Mucosa of descending colon (tissue), 3 donors: Measurements from ENCODE around the gene PCK2. TPM values are rescaled to one million over a fixed set of nuclear protein-coding genes. Genes with fewer than 3 reads are reported as not detected.

Experiments
- ATAC-seq: fragments of 200-7000 bp; cut with Tn5 transposase; one replicate; pipeline ENCODE4 v1.9.1; 2020; ENCODE audit warnings: mild to moderate bottlenecking, moderate library complexity
- DNase-seq, 3 donors: peaks; one replicate each; pipeline ENCODE4 v3.0.0-alpha.2; 2020
- H3K36me3 ChIP-seq: fragments of 200-600 bp; one replicate; pipeline ENCODE4 v1.8.0; 2021; ENCODE audit warnings: low read depth, mild to moderate bottlenecking
- H3K4me1 ChIP-seq: fragments of 200-600 bp; one replicate; pipeline ENCODE4 v1.8.0; 2021; ENCODE audit warnings: low read depth, mild to moderate bottlenecking
- H3K4me3 ChIP-seq: fragments of 200-600 bp; one replicate; pipeline ENCODE4 v1.8.0; 2021; ENCODE audit warnings: mild to moderate bottlenecking
- H3K9me3 ChIP-seq: fragments of 200-600 bp; one replicate; pipeline ENCODE4 v1.8.0; 2021; ENCODE audit warnings: mild to moderate bottlenecking
- CTCF ChIP-seq: fragments of 200-600 bp; IDR thresholded peaks from one replicate; pipeline ENCODE4 v1.8.0; 2022; ENCODE audit warnings: antibody characterized with exemption, mild to moderate bottlenecking
- intact Hi-C, 2 donors: fragments of 100-400 bp; cut with DNase I in 1 of 2; cut with micrococcal nuclease in 1 of 2; formaldehyde crosslinking; loops; one replicate each; pipeline versions ENCODE4 v1.11.0 to v1.11.1; 2022; cut with DNase I, micrococcal nuclease
- total RNA-seq, 3 donors: library from RNA; stranded (reverse); fragmentation: NEBNext Ultra II Directional in 2 of 3; extraction: Animal tissue kit (Norgen Biotek cat#: 25700) in 2 of 3; gene quantifications; one replicate each; pipeline versions ENCODE4 v1.2.1 to v1.2.4, GENCODE V29; 2021 to 2023
- donor health status: DM: no; HTN: no; CAD: no; lungs with moderate emphysema.
- donor health status: DM: no; HTN: no; CAD: no.
- donor health status: DM: no; HTN: yes; CAD: no.

Gene PCK2
- total RNA-seq, 3 donors from 2014 or later, result 64.7 to 150 (median 150) TPM

GRCh38 chr14:24077086-24077485, 17.0 kb upstream of the PCK2 start:
- intact Hi-C loops, result no loop called here
- H3K4me3 ChIP-seq, result no peak overlapping the region
- H3K36me3 ChIP-seq, result no peaks in the 10 kb centered on the region
- DNase-seq (no peak), ATAC-seq (no peak)
- H3K4me1 ChIP-seq, result peaks cover 20% of the 10 kb centered on the region
- no peaks in the 10 kb centered on the region for H3K9me3 ChIP-seq
- TF ChIP-seq CTCF, result no peak

GRCh38 chr14:24078146-24078545, 16.0 kb upstream of the PCK2 start:
- intact Hi-C loops, result no loop called here
- ATAC-seq (no peak), DNase-seq (no peak)
- no peak for TF ChIP-seq CTCF
- no peaks in the 10 kb centered on the region for H3K36me3 ChIP-seq
- H3K4me3 ChIP-seq, result no peak overlapping the region
- peaks cover 12% of the 10 kb centered on the region for H3K4me1 ChIP-seq
- no peaks in the 10 kb centered on the region for H3K9me3 ChIP-seq

- Histone ChIP-seq H3K36me3 (no peaks in the 10 kb centered on the region), H3K4me3 (no peak overlapping the region), H3K4me1 (peaks cover 10% of the 10 kb centered on the region), H3K9me3 (no peaks in the 10 kb centered on the region)
- DNase-seq, result no peak
- intact Hi-C loops, result no loop called here
- no peak for ATAC-seq
- TF ChIP-seq CTCF, result no peak
Measured at GRCh38 chr14:24079491-24080141, 14.5 kb upstream of the PCK2 start.

GRCh38 chr14:24080142-24080530, 14.0 kb upstream of the PCK2 start:
- Histone ChIP-seq H3K9me3 (no peaks in the 10 kb centered on the region), H3K4me3 (no peak overlapping the region), H3K4me1 (peaks cover 8% of the 10 kb centered on the region), H3K36me3 (no peaks in the 10 kb centered on the region)
- ATAC-seq (no peak), DNase-seq (no peak)
- no peak for TF ChIP-seq CTCF
- intact Hi-C loops, result no loop called here

- H3K36me3 ChIP-seq, result no peaks in the 10 kb centered on the region
- intact Hi-C loops, result no loop called here
- peaks cover 8% of the 10 kb centered on the region for H3K4me1 ChIP-seq
- ATAC-seq (peak; percentile 94), DNase-seq (peak; percentile 85 to 89 (median 88))
- H3K4me3 ChIP-seq, result peak overlapping the region; percentile 28
- no peak for TF ChIP-seq CTCF
- H3K9me3 ChIP-seq, result no peaks in the 10 kb centered on the region
Measured at GRCh38 chr14:24080888-24081738, 13.0 kb upstream of the PCK2 start.
